Measurements from ENCODE around the gene TXNRD3. TPM values are rescaled to one million over a fixed set of nuclear protein-coding genes. Genes with fewer than 3 reads are reported as not detected.

Gene TXNRD3
- total RNA-seq, result 10 to 100 TPM in 1 of 4 donors, 1 to 10 TPM in 3; 1.4 to 11.6 (median 2.8) TPM

- Histone ChIP-seq H3K4me1 (no peaks in the 10 kb centered on the region), H3K9me3 (no peaks in the 10 kb centered on the region), H3K4me3 (peak within 1 kb of the TSS; percentile 61 to 90 (median 79)), H3K36me3 (no peaks in the 10 kb centered on the region), H3K27ac (peak within 1 kb of the TSS; percentile 63 to 83 (median 76)), H3K27me3 (no peaks in the 10 kb centered on the region)
- peak; percentile 48 to 89 (median 86) for DNase-seq
- TF ChIP-seq POLR2A (IDR thresholded peaks at IDR 0.05) (peak in 1 of 2 donors; percentile 17), CTCF (IDR thresholded peaks at IDR 0.05) (no peak)
Observed at GRCh38 chr3:126654571-126655383, at the start of gene TXNRD3. TXNRD3 (minus strand) TSS chr3:126655124.

- TF ChIP-seq CTCF (IDR thresholded peaks at IDR 0.05) (peak in 3 of 6 experiments; percentile 12 to 24 (median 19)), POLR2A (IDR thresholded peaks at IDR 0.05) (no peak)
- peak; percentile 97 to 98 (median 98) for DNase-seq
- H3K36me3 ChIP-seq, result no peaks in the 10 kb centered on the region
- peak within 1 kb of the TSS in 2 of 4 donors; percentile 25 to 72 for H3K27ac ChIP-seq
- no peaks in the 10 kb centered on the region for H3K27me3 ChIP-seq
- no peaks in the 10 kb centered on the region for H3K9me3 ChIP-seq
- H3K4me1 ChIP-seq, result peaks cover 0 to 9% (median 2%) of the 10 kb centered on the region in 4 donors
- peak within 1 kb of the TSS; percentile 94 to 100 (median 98) for H3K4me3 ChIP-seq
Observed at GRCh38 chr3:126703512-126704493, 48.9 kb upstream of the TXNRD3 start, which contains the start of gene CHCHD6. CHCHD6 (plus strand) TSS chr3:126704240; CDS start chr3:126704313, 73 bp downstream.

- Histone ChIP-seq H3K4me3 (no peak overlapping the region), H3K27me3 (no peaks in the 10 kb centered on the region), H3K36me3 (no peaks in the 10 kb centered on the region), H3K4me1 (peaks cover 0 to 5% (median 2%) of the 10 kb centered on the region in 4 donors), H3K27ac (no peak overlapping the region), H3K9me3 (no peaks in the 10 kb centered on the region)
- TF ChIP-seq CTCF (IDR thresholded peaks at IDR 0.05) (no peak), POLR2A (IDR thresholded peaks at IDR 0.05) (no peak)
- DNase-seq, result no peak
Observed at GRCh38 chr3:126699011-126699410, 44.1 kb upstream of the TXNRD3 start.

GRCh38 chr3:126696701-126697267, 41.9 kb upstream of the TXNRD3 start:
- Histone ChIP-seq H3K36me3 (no peaks in the 10 kb centered on the region), H3K4me3 (no peak overlapping the region), H3K27ac (no peak overlapping the region), H3K4me1 (no peaks in the 10 kb centered on the region), H3K9me3 (no peaks in the 10 kb centered on the region), H3K27me3 (no peaks in the 10 kb centered on the region)
- no peak for TF ChIP-seq CTCF (IDR thresholded peaks at IDR 0.05)
- no peak for TF ChIP-seq POLR2A (IDR thresholded peaks at IDR 0.05)
- no peak for DNase-seq

- no peak for TF ChIP-seq CTCF (IDR thresholded peaks at IDR 0.05)
- no peak for TF ChIP-seq POLR2A (IDR thresholded peaks at IDR 0.05)
- H3K4me3 ChIP-seq, result no peak overlapping the region
- no peaks in the 10 kb centered on the region for H3K27me3 ChIP-seq
- no peak overlapping the region for H3K27ac ChIP-seq
- no peaks in the 10 kb centered on the region for H3K36me3 ChIP-seq
- H3K4me1 ChIP-seq, result no peaks in the 10 kb centered on the region
- no peak for DNase-seq
- no peaks in the 10 kb centered on the region for H3K9me3 ChIP-seq
Observed at GRCh38 chr3:126693921-126694320, 39.0 kb upstream of the TXNRD3 start.

Measured in Peyer's patch (tissue), 4 donors.